Mucosa of descending colon (tissue), 3 donors: Measurements from ENCODE around the gene CCDC12. TPM values are rescaled to one million over a fixed set of nuclear protein-coding genes. Genes with fewer than 3 reads are reported as not detected.
A peak's percentile ranks its signal among the peaks of the same experiment; 100 is the strongest.

Experiments used
- ATAC-seq: fragments of 200-7000 bp; cut with Tn5 transposase; one replicate; pipeline ENCODE4 v1.9.1; 2020; ENCODE audit warnings: mild to moderate bottlenecking, moderate library complexity
- DNase-seq, 3 donors: peaks; one replicate each; pipeline ENCODE4 v3.0.0-alpha.2; 2020
- H3K36me3 ChIP-seq: fragments of 200-600 bp; one replicate; pipeline ENCODE4 v1.8.0; 2021; ENCODE audit warnings: low read depth, mild to moderate bottlenecking
- H3K4me1 ChIP-seq: fragments of 200-600 bp; one replicate; pipeline ENCODE4 v1.8.0; 2021; ENCODE audit warnings: low read depth, mild to moderate bottlenecking
- H3K4me3 ChIP-seq: fragments of 200-600 bp; one replicate; pipeline ENCODE4 v1.8.0; 2021; ENCODE audit warnings: mild to moderate bottlenecking
- H3K9me3 ChIP-seq: fragments of 200-600 bp; one replicate; pipeline ENCODE4 v1.8.0; 2021; ENCODE audit warnings: mild to moderate bottlenecking
- CTCF ChIP-seq: fragments of 200-600 bp; IDR thresholded peaks from one replicate; pipeline ENCODE4 v1.8.0; 2022; ENCODE audit warnings: antibody characterized with exemption, mild to moderate bottlenecking
- intact Hi-C, 2 donors: fragments of 100-400 bp; cut with DNase I in 1 of 2; cut with micrococcal nuclease in 1 of 2; formaldehyde crosslinking; loops; one replicate each; pipeline versions ENCODE4 v1.11.0 to v1.11.1; 2022; cut with DNase I, micrococcal nuclease
- total RNA-seq, 3 donors: library from RNA; stranded (reverse); fragmentation: NEBNext Ultra II Directional in 2 of 3; extraction: Animal tissue kit (Norgen Biotek cat#: 25700) in 2 of 3; gene quantifications; one replicate each; pipeline versions ENCODE4 v1.2.1 to v1.2.4, GENCODE V29; 2021 to 2023
- donor health status: DM: no; HTN: no; CAD: no; lungs with moderate emphysema.
- donor health status: DM: no; HTN: no; CAD: no.
- donor health status: DM: no; HTN: yes; CAD: no.

Gene CCDC12
- total RNA-seq, 3 donors from 2014 or later = 40.7 to 59.2 (median 45.0) TPM

- Histone ChIP-seq H3K36me3 (no peaks in the 10 kb centered on the region), H3K4me3 (no peak overlapping the region), H3K9me3 (no peaks in the 10 kb centered on the region), H3K4me1 (peaks cover 9% of the 10 kb centered on the region)
- ATAC-seq (no peak), DNase-seq (no peak)
- intact Hi-C loops = loop anchor here in 1 of 2 donors (5.0 kb wide), 1 partner anchor 75 kb away; no protein-coding TSS in a partner anchor
- TF ChIP-seq CTCF = no peak
Measured at GRCh38 chr3:46922426-46922825, 54.1 kb downstream of the CCDC12 start.

GRCh38 chr3:46921871-46922271 is 54.7 kb downstream of the CCDC12 start:
- DNase-seq (peak in 2 of 3 donors; percentile 15 to 28), ATAC-seq (no peak)
- TF ChIP-seq CTCF = no peak
- Histone ChIP-seq H3K4me3 (no peak overlapping the region), H3K9me3 (no peaks in the 10 kb centered on the region), H3K36me3 (no peaks in the 10 kb centered on the region), H3K4me1 (peaks cover 3% of the 10 kb centered on the region)
- intact Hi-C loops = loop anchor here in 1 of 2 donors (5.0 kb wide), 1 partner anchor 75 kb away; no protein-coding TSS in a partner anchor

GRCh38 chr3:46921041-46921440 is 55.5 kb downstream of the CCDC12 start:
- peak in 1 of 3 donors; percentile 19 for DNase-seq
- Histone ChIP-seq H3K4me3 (no peak overlapping the region), H3K4me1 (no peaks in the 10 kb centered on the region), H3K36me3 (no peaks in the 10 kb centered on the region), H3K9me3 (no peaks in the 10 kb centered on the region)
- ATAC-seq = no peak
- no peak for TF ChIP-seq CTCF
- intact Hi-C loops = loop anchor here in 1 of 2 donors (5.0 kb wide), 1 partner anchor 76 kb away; no protein-coding TSS in a partner anchor

DNA sequence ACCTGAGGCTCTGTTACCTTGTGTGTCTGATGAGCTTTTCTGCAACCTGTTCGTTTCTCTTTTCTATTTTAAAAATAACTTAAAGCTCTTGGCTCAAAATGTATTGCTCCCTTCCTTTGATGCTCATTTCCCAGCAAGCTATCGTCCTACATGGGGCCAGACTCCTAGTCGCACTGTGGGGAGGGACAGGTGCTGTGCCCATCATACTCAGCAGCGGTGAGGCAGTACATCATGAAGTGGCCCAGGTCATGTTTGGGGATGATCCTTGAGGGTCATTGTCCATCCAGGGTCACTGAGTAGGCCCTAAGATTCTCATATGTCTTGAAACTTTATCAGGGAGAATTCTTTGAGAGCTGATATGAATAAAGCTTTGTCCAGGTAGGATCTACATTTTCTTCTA is 57.9 kb downstream of the CCDC12 start:
- DNase-seq = no peak
- Histone ChIP-seq H3K36me3 (no peaks in the 10 kb centered on the region), H3K9me3 (no peaks in the 10 kb centered on the region), H3K4me1 (no peaks in the 10 kb centered on the region), H3K4me3 (no peak overlapping the region)
- intact Hi-C loops = no loop called here
- no peak for ATAC-seq
- TF ChIP-seq CTCF = no peak

GRCh38 chr3:46918202-46918601 is 58.3 kb downstream of the CCDC12 start:
- Histone ChIP-seq H3K4me1 (no peaks in the 10 kb centered on the region), H3K4me3 (no peak overlapping the region), H3K9me3 (no peaks in the 10 kb centered on the region), H3K36me3 (no peaks in the 10 kb centered on the region)
- no peak for TF ChIP-seq CTCF
- no peak for DNase-seq
- intact Hi-C loops = no loop called here
- ATAC-seq = no peak

DNA sequence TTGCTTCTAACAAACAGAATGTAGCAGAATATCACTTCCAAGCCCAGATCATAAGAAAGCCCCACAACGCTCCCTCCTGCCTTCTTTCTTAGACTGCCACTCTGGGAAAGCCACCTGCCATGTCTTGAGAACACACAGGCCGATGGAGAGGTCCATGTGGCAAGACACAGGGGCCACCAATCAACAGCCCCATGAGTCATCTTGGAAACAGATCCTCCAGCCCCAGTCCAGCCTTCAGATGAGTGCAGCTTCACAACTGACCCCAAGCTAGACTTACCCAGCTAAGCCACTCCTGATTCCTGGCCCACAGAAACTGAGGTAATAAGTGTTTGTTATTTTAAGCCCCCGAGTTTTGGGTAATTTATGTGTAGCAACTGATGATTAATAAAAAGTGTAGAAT is 59.3 kb downstream of the CCDC12 start:
- ATAC-seq (no peak), DNase-seq (no peak)
- intact Hi-C loops = no loop called here
- no peak overlapping the region for H3K4me3 ChIP-seq
- H3K36me3 ChIP-seq = no peaks in the 10 kb centered on the region
- no peaks in the 10 kb centered on the region for H3K4me1 ChIP-seq
- no peaks in the 10 kb centered on the region for H3K9me3 ChIP-seq
- no peak for TF ChIP-seq CTCF
